K562 (cell line): Measurements from ENCODE around the gene ACTL6A. TPM values are rescaled to one million over a fixed set of nuclear protein-coding genes. Genes with fewer than 3 reads are reported as not detected.

Experiments
- CBFA2T3 ChIP-seq: fragments of 450-650 bp; IDR thresholded peaks from 2 replicates; pipeline ENCODE4 v1.6.1; 2017
- ELF1 ChIP-seq: fragments of 200-800 bp; sonication (Bioruptor generic); IDR thresholded peaks from 2 replicates; pipeline ENCODE4 v1.6.1; 2016; ENCODE audit warnings: missing genetic modification characterization, missing compliant biosample characterization
- FOXP4 ChIP-seq: sonication (generic); formaldehyde crosslinking; IDR thresholded peaks from 2 replicates; pipeline ENCODE4 v1.8.0; 2022; ENCODE audit warnings: mild to moderate bottlenecking, missing genetic modification reagents, borderline replicate concordance
- HNRNPUL1 ChIP-seq: fragments of 200-400 bp; formaldehyde crosslinking; IDR thresholded peaks from 2 replicates; pipeline ENCODE4 v1.6.1; 2017; ENCODE audit warnings: low read length
- JUND ChIP-seq, 2 experiments: IDR thresholded peaks; 2 replicates in 1 of 2; 3 replicates in 1 of 2; pipeline ENCODE4 v1.6.1; 2011; ENCODE audit warnings: borderline replicate concordance in 2 of 2, low read depth in 2 of 2, low read length in 2 of 2, improper control_type of control experiment in 1 of 2, missing biosample characterization in 1 of 2, missing genetic modification characterization in 1 of 2, missing genetic modification reagents in 1 of 2
- MAFG ChIP-seq: fragments of 450-650 bp; conservative IDR thresholded peaks from 2 replicates; pipeline ENCODE4 v1.6.1; 2016; ENCODE audit warnings: missing genetic modification characterization, missing compliant biosample characterization
- NR0B1 ChIP-seq: fragments of 450-650 bp; IDR thresholded peaks from one replicate; pipeline ENCODE4 v1.6.1; 2018; ENCODE audit warnings: mild to moderate bottlenecking, moderate library complexity; ENCODE audit not compliant: partially characterized antibody
- PHF8 ChIP-seq: fragments of 200-600 bp; sonication (generic); IDR thresholded peaks from 2 replicates; pipeline ENCODE4 v1.6.1; 2012; ENCODE audit warnings: mixed run types, mild to moderate bottlenecking, inconsistent platforms, low read length, moderate library complexity, borderline replicate concordance
- POLR2H ChIP-seq: IDR thresholded peaks from 2 replicates; pipeline ENCODE4 v1.6.1; 2016; ENCODE audit warnings: missing genetic modification characterization, low read depth, mild to moderate bottlenecking, control low read depth, missing compliant biosample characterization, moderate library complexity
- PTRF ChIP-seq: fragments of 450-650 bp; IDR thresholded peaks from 2 replicates; pipeline ENCODE4 v1.6.1; 2016; ENCODE audit warnings: mild to moderate bottlenecking, missing genetic modification characterization, missing compliant biosample characterization
- RFX1 ChIP-seq: fragments of 450-650 bp; IDR thresholded peaks from 2 replicates; pipeline ENCODE4 v1.6.1; 2016; ENCODE audit warnings: mild to moderate bottlenecking, moderate library complexity
- SAP30 ChIP-seq: fragments of 200-600 bp; sonication (generic); IDR thresholded peaks from 2 replicates; pipeline ENCODE4 v1.6.1; 2012; ENCODE audit warnings: borderline replicate concordance, low read depth, mild to moderate bottlenecking, moderate library complexity, low read length, control low read depth, inconsistent platforms; ENCODE audit not compliant: insufficient read depth, poor library complexity, severe bottlenecking
- SOX6 ChIP-seq: fragments of 450-650 bp; IDR thresholded peaks from 2 replicates; pipeline ENCODE4 v1.6.1; 2014; ENCODE audit warnings: mild to moderate bottlenecking
- TBL1XR1 ChIP-seq, 2 experiments: IDR thresholded peaks; 2 replicates each; pipeline ENCODE4 v1.6.1; 2012; ENCODE audit warnings: improper control_type of control experiment in 2 of 2, low read length in 2 of 2, mild to moderate bottlenecking in 1 of 2
- USF2 ChIP-seq: sonication (generic); formaldehyde crosslinking; IDR thresholded peaks from 2 replicates; pipeline ENCODE4 v1.5.0; 2020; ENCODE audit warnings: missing genetic modification reagents
- ZFPM2 ChIP-seq: fragments of 250-450 bp; sonication (Bioruptor Pico); IDR thresholded peaks from 2 replicates; pipeline ENCODE4 v1.5.1; 2022; ENCODE audit warnings: mild to moderate bottlenecking
- ZKSCAN1 ChIP-seq: fragments of 150-350 bp; IDR thresholded peaks from 2 replicates; pipeline ENCODE4 v1.6.1; 2016; ENCODE audit warnings: low read depth, low read length
- ZNF431 ChIP-seq: sonication (generic); formaldehyde crosslinking; IDR thresholded peaks from 2 replicates; pipeline ENCODE4 v1.8.0; 2022; ENCODE audit warnings: mild to moderate bottlenecking, missing genetic modification reagents
- ZNF449 ChIP-seq: fragments of 250-450 bp; sonication (Bioruptor Pico); IDR thresholded peaks from 2 replicates; pipeline ENCODE4 v1.8.0; 2022; ENCODE audit warnings: moderate library complexity, mild to moderate bottlenecking, inconsistent platforms
- ZNF561 ChIP-seq: fragments of 450-650 bp; formaldehyde crosslinking; conservative IDR thresholded peaks from 2 replicates; pipeline ENCODE4 v1.4.0; 2020; ENCODE audit warnings: mild to moderate bottlenecking, moderate library complexity
- ZNF668 ChIP-seq: fragments of 250-450 bp; sonication (Bioruptor Pico); IDR thresholded peaks from 2 replicates; pipeline ENCODE4 v1.8.0; 2022; ENCODE audit warnings: mild to moderate bottlenecking, inconsistent platforms
- polyA plus RNA-seq, 8 experiments: library from polyadenylated mRNA; depleted of rRNA in 4 of 8; stranded (reverse) in 5 of 8; unstranded in 3 of 8; fragments of >200 nt; fragmentation: Nextera tagmentation in 2 of 8; fragmentation: Illumina TruSeq in 1 of 8; extraction: Ambion mirVana in 2 of 8; extraction: Trizol in 1 of 8; gene quantifications; 2 replicates each; pipeline versions ENCODE4 v1.2.1 to v1.2.3, GENCODE V29; 2011 to 2014; ENCODE audit warnings: inconsistent platforms in 1 of 8, missing spikeins in 1 of 8
- total RNA-seq, 7 experiments: library from RNA; depleted of rRNA in 6 of 7; stranded (reverse); fragments of >200 nt in 6 of 7; fragmentation: Illumina TruSeq in 2 of 7; extraction: Trizol in 2 of 7; gene quantifications; 2 replicates each; pipeline versions ENCODE4 v1.2.1 to v1.2.3, GENCODE V29; 2011 to 2021; ENCODE audit warnings: low replicate concordance in 1 of 7

Gene ACTL6A
- total and polyA plus RNA-seq, 9 of the 15 experiments (the other 6 are each of a cell fraction or from before 2014, with no cell fraction given), result 107 to 243 (median 157) TPM

- TF ChIP-seq USF2 (CRISPR knock-in tag) (no peak), JUND (IDR thresholded peaks at IDR 0.05; ENCODE audit: borderline replicate concordance, low read depth, low read length) (peak; percentile 82; the same call in 1 of the 2 replicates), JUND (tag; IDR thresholded peaks at IDR 0.05; ENCODE audit: borderline replicate concordance, low read depth, low read length) (peak; percentile 85; the same call in 2 of the 3 replicates), SAP30 (peak; percentile 69), ZNF668 (CRISPR knock-in tag) (no peak), CBFA2T3 (no peak), MAFG (tag) (no peak), PHF8 (peak; percentile 86), ZNF561 (CRISPR knock-in tag) (no peak), ZNF449 (CRISPR knock-in tag) (no peak), TBL1XR1 (IDR thresholded peaks at IDR 0.05; ENCODE audit: low read length in 2 of 2) (peak in 1 of 2 experiments; percentile 53; a peak in 1 of 4 replicates), FOXP4 (0 out of 2 replicates have a peak, but pooled peaks have one; percentile 13), RFX1 (peak; percentile 50), ZFPM2 (CRISPR knock-in tag) (no peak), PTRF (tag) (no peak), ELF1 (tag) (peak; percentile 86), ZNF431 (CRISPR knock-in tag) (no peak), ZKSCAN1 (no peak), POLR2H (tag) (peak; percentile 86), NR0B1 (no peak), SOX6 (no peak; the same call in 1 of the 2 replicates), HNRNPUL1 (no peak)
Measured at GRCh38 chr3:179604321-179605078, 41.8 kb downstream of the ACTL6A start, which contains the start of the genes MRPL47 and NDUFB5 (continued).
